Pancreas (tissue), 10 donors: ENCODE measurements around the gene ZC3H13. TPM values are rescaled to one million over a fixed set of nuclear protein-coding genes. Genes with fewer than 3 reads are reported as not detected.

ENCODE experiments used
- ATAC-seq, 4 donors: fragments of 200-7000 bp; cut with Tn5 transposase; one replicate each; pipeline versions ENCODE4 v1.8.0 to v1.9.1; 2020; ENCODE audit warnings: mild to moderate bottlenecking in 4 of 4, moderate library complexity in 4 of 4
- DNase-seq, 6 donors: peaks; one replicate each; pipeline ENCODE4 v3.0.0-alpha.2; 2020
- FAIRE-seq: peaks from 2 replicates; lab custom pipeline; 2012; peaks lifted over from hg19 to GRCh38; lab: Jason Lieb, UNC
- H3K27ac ChIP-seq, 4 donors: fragments of 200-600 bp; sonication (generic); 1 replicate in 3 of 4; 2 replicates in 1 of 4; pipeline versions ENCODE4 v1.5.0 to v1.8.0; 2020
- H3K27me3 ChIP-seq, 4 donors: fragments of 200-600 bp; one replicate each; pipeline ENCODE4 v1.8.0; 2021
- H3K36me3 ChIP-seq, 3 donors: fragments of 200-600 bp; sonication (generic) in 1 of 3; one replicate each; pipeline versions ENCODE4 v1.5.0 to v1.8.0; 2020 to 2021
- H3K4me1 ChIP-seq, 3 donors: fragments of 200-600 bp; one replicate each; pipeline ENCODE4 v1.8.0; 2021
- H3K4me3 ChIP-seq, 4 donors: fragments of 200-600 bp; sonication (generic) in 2 of 4; one replicate each; pipeline versions ENCODE4 v1.5.0 to v1.8.0; 2020 to 2021
- H3K9me3 ChIP-seq, 4 donors: fragments of 200-600 bp; one replicate each; pipeline ENCODE4 v1.8.0; 2021
- WGBS, 2 donors: extraction: QIAGEN DNeasy Blood & Tissue Kit; methylation state at CpG; one replicate each; pipeline ENCODE4 v1.1.7; 2013; 5-methylcytosine and 5-hydroxymethylcytosine counted together
- intact Hi-C, 3 donors: fragments of 100-400 bp; cut with DNase I; formaldehyde crosslinking; loops; one replicate each; pipeline versions ENCODE4 v1.11.1 to v1.14.2; 2022
- polyA plus RNA-seq, 2 donors: library from polyadenylated mRNA; stranded (reverse); fragments of 200-250 nt; gene quantifications; one replicate each; pipeline ENCODE4 v1.2.3, GENCODE V29; 2013
- total RNA-seq, 6 donors: library from RNA; stranded (reverse); fragmentation: NEBNext Ultra II Directional in 4 of 6; extraction: Animal tissue kit (Norgen Biotek cat#: 25700) in 4 of 6; gene quantifications; one replicate each; pipeline versions ENCODE4 v1.2.1 to v1.2.4, GENCODE V29; 2021 to 2023
- TF ChIP-seq, protein P1 (sequence below), 4 donors: fragments of 200-600 bp; sonication (generic) in 3 of 4; IDR thresholded peaks; one replicate each; pipeline versions ENCODE4 v1.5.0 to v1.8.0; 2021; ENCODE audit warnings: antibody characterized with exemption in 4 of 4
- donor health status: healthy with polysubstance abuse.
- donor health status: DM: no; HTN: no; CAD: no; lungs with moderate emphysema.
- donor health status: DM: no; HTN: no; CAD: no.
- donor health status: control.
- donor health status: control.
- donor health status: Bipolar disorder and iron deficiency.
- donor health status: DM: yes; HTN: yes; CAD: no.
- donor health status: DM: no; HTN: no; CAD: no.
- donor health status: DM: no; HTN: no; CAD: no.
- donor health status: DM: yes; HTN: yes; CAD: no.

Gene ZC3H13
- total and polyA plus RNA-seq, 8 donors = 7.6 to 24.1 (median 14.0) TPM

GRCh38 chr13:46038296-46038695 is 14.2 kb downstream of the ZC3H13 start:
- intact Hi-C loops = no loop called here
- FAIRE-seq = no peak
- no peak overlapping the region for H3K27ac ChIP-seq

DNA sequence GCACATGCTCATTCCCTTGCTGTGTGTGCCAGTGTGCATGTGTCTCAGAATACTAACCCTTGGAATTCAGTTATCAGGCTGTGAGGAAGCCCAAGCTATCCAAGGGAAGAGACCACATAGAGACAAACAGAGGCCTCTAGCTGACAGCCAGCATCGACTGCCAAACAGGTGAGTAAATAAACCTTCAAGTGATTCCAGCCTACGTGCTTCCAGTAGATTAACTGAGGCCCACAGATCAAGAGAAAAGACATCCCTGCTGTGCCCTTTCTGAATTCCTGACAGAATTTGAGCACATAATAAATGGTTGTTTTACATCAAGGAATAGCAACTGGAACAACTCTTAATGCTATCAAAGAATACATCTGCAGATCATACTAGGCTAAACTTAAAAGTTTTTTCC is 17.5 kb downstream of the ZC3H13 start:
- H3K27me3 ChIP-seq = no peaks in the 10 kb centered on the region
- intact Hi-C loops = no loop called here
- no peak overlapping the region for H3K4me3 ChIP-seq
- no peak for DNase-seq
- 32 to 34% methylated on average over 2 of the region's 2 CpGs for WGBS, 2 donors
- no peaks in the 10 kb centered on the region for H3K4me1 ChIP-seq
- H3K36me3 ChIP-seq = no peaks in the 10 kb centered on the region
- no peak overlapping the region for H3K27ac ChIP-seq
- no peaks in the 10 kb centered on the region for H3K9me3 ChIP-seq
- no peak for ATAC-seq
- TF ChIP-seq, protein P1, sequence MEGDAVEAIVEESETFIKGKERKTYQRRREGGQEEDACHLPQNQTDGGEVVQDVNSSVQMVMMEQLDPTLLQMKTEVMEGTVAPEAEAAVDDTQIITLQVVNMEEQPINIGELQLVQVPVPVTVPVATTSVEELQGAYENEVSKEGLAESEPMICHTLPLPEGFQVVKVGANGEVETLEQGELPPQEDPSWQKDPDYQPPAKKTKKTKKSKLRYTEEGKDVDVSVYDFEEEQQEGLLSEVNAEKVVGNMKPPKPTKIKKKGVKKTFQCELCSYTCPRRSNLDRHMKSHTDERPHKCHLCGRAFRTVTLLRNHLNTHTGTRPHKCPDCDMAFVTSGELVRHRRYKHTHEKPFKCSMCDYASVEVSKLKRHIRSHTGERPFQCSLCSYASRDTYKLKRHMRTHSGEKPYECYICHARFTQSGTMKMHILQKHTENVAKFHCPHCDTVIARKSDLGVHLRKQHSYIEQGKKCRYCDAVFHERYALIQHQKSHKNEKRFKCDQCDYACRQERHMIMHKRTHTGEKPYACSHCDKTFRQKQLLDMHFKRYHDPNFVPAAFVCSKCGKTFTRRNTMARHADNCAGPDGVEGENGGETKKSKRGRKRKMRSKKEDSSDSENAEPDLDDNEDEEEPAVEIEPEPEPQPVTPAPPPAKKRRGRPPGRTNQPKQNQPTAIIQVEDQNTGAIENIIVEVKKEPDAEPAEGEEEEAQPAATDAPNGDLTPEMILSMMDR (IDR thresholded peaks at IDR 0.05) = no peak
- no peak for FAIRE-seq

More at GRCh38 chr13:46038296-46038695, 14.2 kb downstream of the ZC3H13 start:
- Histone ChIP-seq H3K4me3 (no peak overlapping the region), H3K9me3 (no peaks in the 10 kb centered on the region), H3K4me1 (no peaks in the 10 kb centered on the region), H3K36me3 (peaks cover 0 to 6% (median 0%) of the 10 kb centered on the region in 3 donors), H3K27me3 (no peaks in the 10 kb centered on the region)
- 85 to 91% methylated on average over 4 of the region's 4 CpGs for WGBS, 2 donors
- no peak for DNase-seq
- ATAC-seq = no peak
- TF ChIP-seq, protein P1 (IDR thresholded peaks at IDR 0.05) = no peak

DNA sequence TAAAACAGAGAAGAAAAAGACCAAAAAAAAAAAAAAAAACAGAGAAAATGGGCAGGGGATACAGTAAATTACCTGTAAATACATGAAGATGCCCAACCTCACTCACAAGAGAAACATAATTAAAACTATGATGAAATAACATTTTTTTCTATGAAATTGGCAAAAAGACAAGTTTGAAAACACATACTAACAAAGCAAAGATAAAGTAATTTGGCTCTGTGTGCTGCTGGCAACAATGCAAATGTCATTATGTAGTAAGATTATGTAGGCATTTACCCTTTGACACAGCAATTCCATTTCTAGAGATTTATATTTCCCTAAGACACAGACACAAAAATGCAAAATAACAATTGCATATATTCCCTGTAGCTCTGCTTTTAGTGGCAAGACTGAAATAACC is 20.2 kb downstream of the ZC3H13 start:
- H3K27ac ChIP-seq = no peak overlapping the region
- TF ChIP-seq, protein P1 (IDR thresholded peaks at IDR 0.05) = no peak
- no peaks in the 10 kb centered on the region for H3K4me1 ChIP-seq
- H3K36me3 ChIP-seq = no peaks in the 10 kb centered on the region
- no peak for DNase-seq
- ATAC-seq = no peak
- H3K4me3 ChIP-seq = no peak overlapping the region
- no peaks in the 10 kb centered on the region for H3K27me3 ChIP-seq
- no peaks in the 10 kb centered on the region for H3K9me3 ChIP-seq
- intact Hi-C loops = no loop called here
- no peak for FAIRE-seq

- intact Hi-C loops = no loop called here
- no peaks in the 10 kb centered on the region for H3K4me1 ChIP-seq
- TF ChIP-seq, protein P1 (IDR thresholded peaks at IDR 0.05) = no peak
- WGBS, 2 donors = 93 to 95% methylated on average over 4 of the region's 4 CpGs
- DNase-seq (no peak), ATAC-seq (no peak), FAIRE-seq (no peak)
- no peak overlapping the region for H3K4me3 ChIP-seq
- no peaks in the 10 kb centered on the region for H3K27me3 ChIP-seq
- H3K9me3 ChIP-seq = no peaks in the 10 kb centered on the region
- H3K36me3 ChIP-seq = no peaks in the 10 kb centered on the region
- H3K27ac ChIP-seq = no peak overlapping the region
Measured at GRCh38 chr13:46031581-46032263, 20.8 kb downstream of the ZC3H13 start.

DNA sequence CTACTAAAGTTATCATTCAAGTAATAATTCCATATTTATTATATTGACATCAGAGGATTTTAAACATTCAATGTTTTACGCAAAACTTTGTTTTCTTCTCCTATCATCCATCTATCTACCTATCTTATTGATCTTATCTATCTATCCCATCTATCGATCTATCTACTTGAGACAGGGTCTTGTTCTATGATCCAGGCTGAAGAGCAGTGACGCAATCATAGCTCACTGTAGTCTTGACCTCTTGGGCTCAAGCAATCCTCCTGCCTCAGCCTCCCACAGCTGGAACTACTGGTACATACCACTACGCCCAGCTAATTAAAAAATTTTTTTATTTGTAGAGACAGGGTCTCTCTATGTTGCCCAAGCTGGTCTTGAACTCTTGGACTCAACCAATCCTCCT is 27.4 kb downstream of the ZC3H13 start:
- FAIRE-seq (peak; percentile 26), DNase-seq (no peak), ATAC-seq (no peak)
- TF ChIP-seq, protein P1 (IDR thresholded peaks at IDR 0.05) = no peak
- Histone ChIP-seq H3K9me3 (no peaks in the 10 kb centered on the region), H3K4me1 (no peaks in the 10 kb centered on the region), H3K27ac (no peak overlapping the region), H3K36me3 (no peaks in the 10 kb centered on the region), H3K4me3 (no peak overlapping the region), H3K27me3 (no peaks in the 10 kb centered on the region)
- intact Hi-C loops = no loop called here
- 94 to 96% methylated on average over 4 of the region's 4 CpGs for WGBS, 2 donors
